ENCODE measurements around the gene PTPRR. TPM values are rescaled to one million over a fixed set of nuclear protein-coding genes. Genes with fewer than 3 reads are reported as not detected.

The PTPRR gene
- total RNA-seq, 2 donors from 2014 or later = 0.33 to 0.78 TPM

DNA sequence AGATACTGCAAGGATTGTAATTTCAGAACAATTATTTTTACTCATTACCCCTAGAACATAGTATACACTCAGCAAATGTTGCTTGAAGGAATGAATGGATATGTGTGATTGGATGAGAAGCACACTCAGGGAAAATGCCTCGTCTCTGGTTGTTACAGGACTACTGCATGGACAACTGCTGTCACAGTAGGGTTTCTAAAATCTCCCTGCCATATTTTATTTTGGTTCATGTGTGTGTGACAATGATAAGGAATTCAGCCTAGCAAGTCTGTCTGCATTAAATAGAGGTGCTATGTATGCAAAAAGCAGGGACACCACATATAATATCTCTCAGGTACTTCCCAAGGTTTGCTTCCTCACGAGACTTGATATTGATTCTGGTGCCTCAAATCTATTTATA, 1.4 kb downstream of the PTPRR start:
- ATAC-seq (no peak), DNase-seq (no peak)
- intact Hi-C loops (cut with DNase I) = no loop called here
- Histone ChIP-seq H3K27ac (no peak overlapping the region), H3K9me3 (no peaks in the 10 kb centered on the region), H3K27me3 (peaks cover 0 to 7% of the 10 kb centered on the region in 2 donors), H3K4me3 (no peak overlapping the region), H3K36me3 (replicated peaks in 1 of 2; ENCODE audit: insufficient read depth in 1 of 2, low read depth in 2 of 2) (no peaks in the 10 kb centered on the region), H3K4me1 (peaks cover 8% of the 10 kb centered on the region)
- TF ChIP-seq POLR2A (IDR thresholded peaks at IDR 0.05) = no peak
- TF ChIP-seq, protein P1, sequence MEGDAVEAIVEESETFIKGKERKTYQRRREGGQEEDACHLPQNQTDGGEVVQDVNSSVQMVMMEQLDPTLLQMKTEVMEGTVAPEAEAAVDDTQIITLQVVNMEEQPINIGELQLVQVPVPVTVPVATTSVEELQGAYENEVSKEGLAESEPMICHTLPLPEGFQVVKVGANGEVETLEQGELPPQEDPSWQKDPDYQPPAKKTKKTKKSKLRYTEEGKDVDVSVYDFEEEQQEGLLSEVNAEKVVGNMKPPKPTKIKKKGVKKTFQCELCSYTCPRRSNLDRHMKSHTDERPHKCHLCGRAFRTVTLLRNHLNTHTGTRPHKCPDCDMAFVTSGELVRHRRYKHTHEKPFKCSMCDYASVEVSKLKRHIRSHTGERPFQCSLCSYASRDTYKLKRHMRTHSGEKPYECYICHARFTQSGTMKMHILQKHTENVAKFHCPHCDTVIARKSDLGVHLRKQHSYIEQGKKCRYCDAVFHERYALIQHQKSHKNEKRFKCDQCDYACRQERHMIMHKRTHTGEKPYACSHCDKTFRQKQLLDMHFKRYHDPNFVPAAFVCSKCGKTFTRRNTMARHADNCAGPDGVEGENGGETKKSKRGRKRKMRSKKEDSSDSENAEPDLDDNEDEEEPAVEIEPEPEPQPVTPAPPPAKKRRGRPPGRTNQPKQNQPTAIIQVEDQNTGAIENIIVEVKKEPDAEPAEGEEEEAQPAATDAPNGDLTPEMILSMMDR (IDR thresholded peaks at IDR 0.05) = no peak
- WGBS, 2 donors = 40 to 44% methylated on average over 2 of the region's 2 CpGs

DNA sequence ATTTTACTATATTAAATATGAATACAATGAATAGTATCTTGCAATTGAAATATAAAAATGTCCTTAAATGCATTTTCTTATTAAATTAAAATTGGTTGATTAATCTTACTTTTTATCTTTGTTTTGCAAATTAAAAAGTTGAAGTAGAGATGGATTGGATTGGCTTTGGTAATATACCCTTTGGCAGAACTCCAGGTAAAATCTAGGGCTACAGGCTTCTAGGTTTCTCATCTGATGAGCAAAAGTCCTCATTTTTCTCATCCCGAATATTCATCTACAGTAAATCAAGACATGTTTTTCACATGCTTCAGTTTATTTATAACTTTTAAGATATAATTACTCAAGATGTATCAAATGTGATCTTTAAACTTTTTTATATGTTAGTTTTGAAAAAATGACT, 2.2 kb downstream of the PTPRR start:
- no peak overlapping the region for H3K4me3 ChIP-seq
- H3K27me3 ChIP-seq = peaks cover 0 to 7% of the 10 kb centered on the region in 2 donors
- no peaks in the 10 kb centered on the region for H3K9me3 ChIP-seq
- intact Hi-C loops (cut with DNase I) = no loop called here
- ATAC-seq (no peak), DNase-seq (no peak)
- 69 to 77% methylated on average over 1 of the region's 1 CpG for WGBS, 2 donors
- H3K4me1 ChIP-seq = peaks cover 8% of the 10 kb centered on the region
- H3K36me3 ChIP-seq (replicated peaks in 1 of 2; ENCODE audit: insufficient read depth in 1 of 2, low read depth in 2 of 2) = no peaks in the 10 kb centered on the region
- TF ChIP-seq, protein P1 (IDR thresholded peaks at IDR 0.05) = no peak
- TF ChIP-seq POLR2A (IDR thresholded peaks at IDR 0.05) = no peak
- H3K27ac ChIP-seq = no peak overlapping the region

DNA sequence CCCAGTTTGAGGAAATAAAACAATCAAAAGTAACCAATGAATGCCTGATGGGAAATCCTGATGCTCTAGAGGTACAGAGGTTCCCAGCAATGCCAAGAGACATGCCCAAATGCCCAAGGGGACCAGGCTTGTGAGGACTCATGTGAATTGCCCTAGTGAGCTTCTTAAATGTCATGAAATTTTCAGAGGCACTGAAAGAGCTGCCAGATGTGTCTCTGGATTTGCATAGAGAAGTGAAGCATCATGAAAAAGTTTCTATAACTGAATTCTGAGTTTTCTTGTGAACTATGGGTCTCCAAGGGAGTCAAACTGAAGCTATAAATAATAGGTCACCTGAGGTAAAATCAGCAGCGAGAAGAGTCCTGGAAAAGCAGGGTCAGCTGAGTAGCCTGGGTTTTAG, 9.9 kb downstream of the PTPRR start:
- no peaks in the 10 kb centered on the region for H3K4me1 ChIP-seq
- intact Hi-C loops (cut with DNase I) = no loop called here
- H3K36me3 ChIP-seq (replicated peaks in 1 of 2; ENCODE audit: insufficient read depth in 1 of 2, low read depth in 2 of 2) = no peaks in the 10 kb centered on the region
- TF ChIP-seq POLR2A (IDR thresholded peaks at IDR 0.05) = no peak
- TF ChIP-seq, protein P1 (IDR thresholded peaks at IDR 0.05) = no peak
- DNase-seq (no peak), ATAC-seq (no peak)
- H3K27me3 ChIP-seq = no peaks in the 10 kb centered on the region
- no peak overlapping the region for H3K27ac ChIP-seq
- no peaks in the 10 kb centered on the region for H3K9me3 ChIP-seq
- no peak overlapping the region for H3K4me3 ChIP-seq
- WGBS, 2 donors = 48 to 52% methylated on average over 1 of the region's 1 CpG

DNA sequence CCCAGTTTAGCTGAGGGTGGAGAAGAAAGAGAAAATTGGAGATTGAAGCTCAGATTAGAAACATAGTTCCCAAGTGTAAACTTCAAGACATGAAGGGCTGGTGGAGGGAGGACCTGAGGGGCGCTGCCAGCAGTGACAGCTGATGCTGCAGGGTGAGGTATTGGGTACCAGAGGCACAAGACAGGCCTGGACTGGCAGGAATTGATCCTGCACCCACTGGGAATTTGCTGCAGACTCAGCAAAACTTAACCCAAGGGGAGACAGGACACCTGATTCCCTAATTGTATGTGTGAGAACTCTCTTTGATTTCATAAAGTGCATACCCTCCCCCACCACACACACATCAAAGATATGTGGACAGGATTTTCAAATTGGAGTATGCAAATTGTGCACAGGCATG, 11.6 kb downstream of the PTPRR start:
- no peaks in the 10 kb centered on the region for H3K27me3 ChIP-seq
- WGBS, 2 donors = 69 to 75% methylated on average over 1 of the region's 1 CpG
- no peaks in the 10 kb centered on the region for H3K4me1 ChIP-seq
- H3K4me3 ChIP-seq = no peak overlapping the region
- H3K36me3 ChIP-seq (replicated peaks in 1 of 2; ENCODE audit: insufficient read depth in 1 of 2, low read depth in 2 of 2) = no peaks in the 10 kb centered on the region
- ATAC-seq (no peak), DNase-seq (no peak)
- no peaks in the 10 kb centered on the region for H3K9me3 ChIP-seq
- TF ChIP-seq POLR2A (IDR thresholded peaks at IDR 0.05) = no peak
- TF ChIP-seq, protein P1 (IDR thresholded peaks at IDR 0.05) = no peak
- no peak overlapping the region for H3K27ac ChIP-seq
- intact Hi-C loops (cut with DNase I) = no loop called here

DNA sequence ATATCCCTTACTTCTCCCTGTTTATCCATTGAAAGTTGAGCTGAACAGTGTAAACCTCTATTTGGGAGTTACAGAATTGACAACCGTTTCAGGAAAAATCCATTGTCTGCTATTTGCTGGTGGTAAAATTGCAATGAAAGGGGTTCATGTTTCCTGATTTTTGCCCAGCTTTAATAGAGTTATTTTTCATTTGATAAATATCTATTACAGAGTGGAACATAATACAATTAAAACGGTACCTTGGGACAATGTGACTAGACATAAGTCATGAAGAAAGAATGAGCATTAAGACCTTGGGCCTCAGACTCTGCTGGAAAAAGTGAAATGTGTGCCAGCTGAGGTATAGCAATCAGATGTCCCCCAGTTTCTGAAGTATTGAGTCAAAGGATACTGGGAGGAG, 13.1 kb downstream of the PTPRR start:
- H3K36me3 ChIP-seq (replicated peaks in 1 of 2; ENCODE audit: insufficient read depth in 1 of 2, low read depth in 2 of 2) = no peaks in the 10 kb centered on the region
- H3K4me3 ChIP-seq = no peak overlapping the region
- no peaks in the 10 kb centered on the region for H3K9me3 ChIP-seq
- 50 to 60% methylated on average over 2 of the region's 2 CpGs for WGBS, 2 donors
- DNase-seq = no peak
- TF ChIP-seq, protein P1 (IDR thresholded peaks at IDR 0.05) = no peak
- no peak for TF ChIP-seq POLR2A (IDR thresholded peaks at IDR 0.05)
- no peaks in the 10 kb centered on the region for H3K4me1 ChIP-seq
- H3K27ac ChIP-seq = no peak overlapping the region
- no peaks in the 10 kb centered on the region for H3K27me3 ChIP-seq
- ATAC-seq = no peak
- intact Hi-C loops (cut with DNase I) = no loop called here

Measured in body of pancreas (tissue), 4 donors.